Loucy (cell line): ENCODE results near the gene COG1.

Experiments used
- H2AFZ ChIP-seq: fragments of 200-600 bp; sonication (generic); 2 replicates; pipeline ENCODE4 v1.6.0; 2016; ENCODE audit warnings: antibody characterized with exemption, mild to moderate bottlenecking, low read length, moderate library complexity
- H3F3A ChIP-seq: fragments of 200-600 bp; 2 replicates; pipeline ENCODE4 v1.6.0; 2016; ENCODE audit warnings: antibody characterized with exemption, low read depth, mild to moderate bottlenecking
- H3K27me3 ChIP-seq: fragments of 200-600 bp; sonication (generic); 2 replicates; pipeline ENCODE4 v1.6.1; 2014; ENCODE audit warnings: low read length, mild to moderate bottlenecking; ENCODE audit not compliant: insufficient read depth, poor library complexity, severe bottlenecking
- H3K36me3 ChIP-seq: fragments of 200-600 bp; sonication (generic); 2 replicates; pipeline ENCODE4 v1.6.1; 2016; ENCODE audit warnings: low read length; ENCODE audit not compliant: insufficient read depth
- H3K4me1 ChIP-seq: fragments of 200-600 bp; sonication (generic); 2 replicates; pipeline ENCODE4 v1.5.1; 2014; ENCODE audit warnings: low read length, mild to moderate bottlenecking; ENCODE audit not compliant: insufficient read depth, poor library complexity, severe bottlenecking
- H3K4me2 ChIP-seq: fragments of 200-600 bp; sonication (generic); 2 replicates; pipeline ENCODE4 v1.6.0; 2014; ENCODE audit warnings: antibody characterized with exemption, low read length, low read depth, mild to moderate bottlenecking; ENCODE audit not compliant: poor library complexity, severe bottlenecking
- H3K4me3 ChIP-seq: fragments of 200-600 bp; sonication (generic); 2 replicates; pipeline ENCODE4 v1.5.1; 2014; ENCODE audit warnings: low read length, mild to moderate bottlenecking, mixed read lengths; ENCODE audit not compliant: poor library complexity, severe bottlenecking
- H3K79me2 ChIP-seq: fragments of 200-600 bp; sonication (generic); 2 replicates; pipeline ENCODE4 v1.6.1; 2014; ENCODE audit warnings: low read length; ENCODE audit not compliant: insufficient read depth
- H3K9ac ChIP-seq: fragments of 200-600 bp; sonication (generic); 2 replicates; pipeline ENCODE4 v1.6.0; 2014; ENCODE audit warnings: mild to moderate bottlenecking, low read depth, low read length, moderate library complexity; ENCODE audit not compliant: poor library complexity, severe bottlenecking
- H3K9me2 ChIP-seq: fragments of 200-600 bp; sonication (generic); replicated peaks from 2 replicates; pipeline ENCODE4 v1.6.1; 2016; ENCODE audit warnings: low read depth, low read length, mixed read lengths
- H3K9me3 ChIP-seq: fragments of 200-600 bp; sonication (generic); 2 replicates; pipeline ENCODE4 v1.6.1; 2014; ENCODE audit warnings: mild to moderate bottlenecking, antibody characterized with exemption, low read length, low read depth; ENCODE audit not compliant: insufficient read depth
- H4K20me1 ChIP-seq: fragments of 200-600 bp; sonication (generic); 2 replicates; pipeline ENCODE4 v1.6.0; 2014; ENCODE audit warnings: antibody characterized with exemption, low read length, mild to moderate bottlenecking; ENCODE audit not compliant: insufficient read depth, poor library complexity, severe bottlenecking
- CTCF ChIP-seq: fragments of 200-600 bp; sonication (generic); conservative IDR thresholded peaks from 2 replicates; pipeline ENCODE4 v1.5.1; 2014; ENCODE audit warnings: mild to moderate bottlenecking, antibody characterized with exemption, low read length
- EZH2phosphoT487 ChIP-seq: fragments of 200-600 bp; IDR thresholded peaks from 2 replicates; pipeline ENCODE4 v1.6.1; 2018; ENCODE audit warnings: antibody characterized with exemption, mild to moderate bottlenecking, moderate library complexity, borderline replicate concordance

Gene COG1

GRCh38 chr17:73174126-73174525, 18.7 kb upstream of the COG1 start:
- H3K4me1 ChIP-seq, result no peaks in the 10 kb centered on the region
- H3K79me2 ChIP-seq, result no peaks in the 10 kb centered on the region
- no peaks in the 10 kb centered on the region for H3K9me3 ChIP-seq
- no peaks in the 10 kb centered on the region for H4K20me1 ChIP-seq
- H3K9me2 ChIP-seq, result no peaks in the 10 kb centered on the region
- no peaks in the 10 kb centered on the region for H3F3A ChIP-seq
- H2AFZ ChIP-seq, result no peak overlapping the region
- H3K36me3 ChIP-seq, result no peaks in the 10 kb centered on the region
- no peak overlapping the region for H3K4me2 ChIP-seq
- no peak overlapping the region for H3K9ac ChIP-seq
- H3K27me3 ChIP-seq, result no peaks in the 10 kb centered on the region
- H3K4me3 ChIP-seq, result no peak overlapping the region
- TF ChIP-seq CTCF (no peak), EZH2phosphoT487 (no peak)

GRCh38 chr17:73175962-73176565, 16.8 kb upstream of the COG1 start:
- no peaks in the 10 kb centered on the region for H3K79me2 ChIP-seq
- H4K20me1 ChIP-seq, result no peaks in the 10 kb centered on the region
- no peaks in the 10 kb centered on the region for H3K4me1 ChIP-seq
- H3F3A ChIP-seq, result no peaks in the 10 kb centered on the region
- H3K4me3 ChIP-seq, result no peak overlapping the region
- H3K4me2 ChIP-seq, result no peak overlapping the region
- no peak overlapping the region for H3K9ac ChIP-seq
- H3K9me3 ChIP-seq, result no peaks in the 10 kb centered on the region
- H2AFZ ChIP-seq, result no peak overlapping the region
- no peaks in the 10 kb centered on the region for H3K9me2 ChIP-seq
- H3K27me3 ChIP-seq, result no peaks in the 10 kb centered on the region
- TF ChIP-seq CTCF (no peak), EZH2phosphoT487 (no peak)
- H3K36me3 ChIP-seq, result no peaks in the 10 kb centered on the region

DNA sequence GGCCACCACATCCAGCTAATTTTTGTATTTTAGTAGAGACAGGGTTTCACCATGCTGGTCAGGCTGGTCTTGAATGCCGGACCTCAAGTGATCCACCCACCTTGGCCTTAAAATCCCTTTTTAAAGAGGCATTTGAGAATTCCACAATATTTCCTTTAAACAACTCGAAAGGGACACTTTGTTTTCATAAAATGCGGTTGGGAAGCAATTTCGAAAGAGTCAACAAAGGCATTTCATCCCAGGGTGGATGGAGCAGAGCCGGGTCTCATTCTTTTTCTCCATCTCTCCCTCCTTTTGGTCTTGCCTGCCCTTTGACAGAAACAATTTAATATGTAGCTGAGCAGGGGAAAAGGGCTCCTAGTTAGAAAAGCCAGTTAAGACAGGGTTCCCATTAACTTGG, 13.5 kb upstream of the COG1 start:
- H3K9ac ChIP-seq, result no peak overlapping the region
- H3K9me3 ChIP-seq, result no peaks in the 10 kb centered on the region
- no peaks in the 10 kb centered on the region for H4K20me1 ChIP-seq
- TF ChIP-seq EZH2phosphoT487 (no peak), CTCF (no peak)
- no peaks in the 10 kb centered on the region for H3K79me2 ChIP-seq
- H3K4me1 ChIP-seq, result no peaks in the 10 kb centered on the region
- no peak overlapping the region for H3K4me2 ChIP-seq
- H3K36me3 ChIP-seq, result no peaks in the 10 kb centered on the region
- H2AFZ ChIP-seq, result no peak overlapping the region
- H3K27me3 ChIP-seq, result no peaks in the 10 kb centered on the region
- no peak overlapping the region for H3K4me3 ChIP-seq
- H3K9me2 ChIP-seq, result no peaks in the 10 kb centered on the region
- no peaks in the 10 kb centered on the region for H3F3A ChIP-seq
